Omental fat pad (tissue), 4 donors: ENCODE results near the gene CDC42BPB. TPM values are rescaled to one million over a fixed set of nuclear protein-coding genes. Genes with fewer than 3 reads are reported as not detected.
A peak's percentile ranks its signal among the peaks of the same experiment; 100 is the strongest.

Experiments
- ATAC-seq: fragments of 150-250 bp; one replicate; pipeline ENCODE4 v1.9.1; 2016; ENCODE audit warnings: mild to moderate bottlenecking, moderate library complexity; ENCODE audit not compliant: low FRiP score
- DNase-seq: peaks from one replicate; pipeline ENCODE4 v3.0.0-alpha.2; 2019; ENCODE audit warnings: low spot score
- total RNA-seq, 4 donors: library from RNA; depleted of rRNA; stranded (reverse); fragments of >200 nt; gene quantifications; one replicate each; pipeline ENCODE4 v1.1.0, GENCODE V29; 2016
- TF ChIP-seq, protein P1 (sequence below), 3 donors: fragments of 450-650 bp; IDR thresholded peaks; one replicate each; pipeline ENCODE4 v1.5.1; 2016 to 2017; ENCODE audit warnings: antibody characterized with exemption in 3 of 3, mild to moderate bottlenecking in 3 of 3, moderate library complexity in 2 of 3

Gene CDC42BPB
- total RNA-seq, 4 donors from 2014 or later: 63.7 to 131 (median 113) TPM

GRCh38 chr14:103020271-103021170 is 36.8 kb downstream of the CDC42BPB start:
- TF ChIP-seq, protein P1, sequence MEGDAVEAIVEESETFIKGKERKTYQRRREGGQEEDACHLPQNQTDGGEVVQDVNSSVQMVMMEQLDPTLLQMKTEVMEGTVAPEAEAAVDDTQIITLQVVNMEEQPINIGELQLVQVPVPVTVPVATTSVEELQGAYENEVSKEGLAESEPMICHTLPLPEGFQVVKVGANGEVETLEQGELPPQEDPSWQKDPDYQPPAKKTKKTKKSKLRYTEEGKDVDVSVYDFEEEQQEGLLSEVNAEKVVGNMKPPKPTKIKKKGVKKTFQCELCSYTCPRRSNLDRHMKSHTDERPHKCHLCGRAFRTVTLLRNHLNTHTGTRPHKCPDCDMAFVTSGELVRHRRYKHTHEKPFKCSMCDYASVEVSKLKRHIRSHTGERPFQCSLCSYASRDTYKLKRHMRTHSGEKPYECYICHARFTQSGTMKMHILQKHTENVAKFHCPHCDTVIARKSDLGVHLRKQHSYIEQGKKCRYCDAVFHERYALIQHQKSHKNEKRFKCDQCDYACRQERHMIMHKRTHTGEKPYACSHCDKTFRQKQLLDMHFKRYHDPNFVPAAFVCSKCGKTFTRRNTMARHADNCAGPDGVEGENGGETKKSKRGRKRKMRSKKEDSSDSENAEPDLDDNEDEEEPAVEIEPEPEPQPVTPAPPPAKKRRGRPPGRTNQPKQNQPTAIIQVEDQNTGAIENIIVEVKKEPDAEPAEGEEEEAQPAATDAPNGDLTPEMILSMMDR (IDR thresholded peaks at IDR 0.05): no peak
- DNase-seq (no peak), ATAC-seq (no peak)

GRCh38 chr14:103019826-103020225 is 37.5 kb downstream of the CDC42BPB start:
- DNase-seq (no peak), ATAC-seq (peak; percentile 61)
- TF ChIP-seq, protein P1 (IDR thresholded peaks at IDR 0.05): no peak

DNA sequence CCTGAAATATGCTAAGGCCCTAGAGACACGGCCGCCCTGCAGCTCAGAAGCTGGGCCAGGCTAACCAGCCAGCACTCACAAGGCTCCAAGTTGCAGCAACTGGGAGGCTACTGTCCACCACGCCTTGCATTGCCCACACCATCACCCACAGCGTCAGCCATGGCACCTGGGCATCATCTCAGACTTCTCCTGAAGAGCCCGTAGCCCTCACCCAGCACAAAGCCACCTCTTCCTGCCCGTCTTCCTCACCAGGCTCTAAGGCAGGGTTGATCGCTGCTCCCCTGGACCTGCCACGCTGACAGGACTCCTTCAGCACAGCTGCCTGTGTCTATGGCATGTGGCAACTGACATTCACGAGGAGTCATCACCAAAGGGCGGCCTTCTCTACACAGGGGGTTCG is 38.1 kb downstream of the CDC42BPB start:
- DNase-seq (no peak), ATAC-seq (no peak)
- TF ChIP-seq, protein P1 (IDR thresholded peaks at IDR 0.05): no peak

GRCh38 chr14:103016594-103016993 is 40.8 kb downstream of the CDC42BPB start:
- DNase-seq (no peak), ATAC-seq (no peak)
- TF ChIP-seq, protein P1 (IDR thresholded peaks at IDR 0.05): no peak

- ATAC-seq: no peak
- no peak for DNase-seq
Observed at GRCh38 chr14:103016071-103016470, 41.3 kb downstream of the CDC42BPB start.

DNA sequence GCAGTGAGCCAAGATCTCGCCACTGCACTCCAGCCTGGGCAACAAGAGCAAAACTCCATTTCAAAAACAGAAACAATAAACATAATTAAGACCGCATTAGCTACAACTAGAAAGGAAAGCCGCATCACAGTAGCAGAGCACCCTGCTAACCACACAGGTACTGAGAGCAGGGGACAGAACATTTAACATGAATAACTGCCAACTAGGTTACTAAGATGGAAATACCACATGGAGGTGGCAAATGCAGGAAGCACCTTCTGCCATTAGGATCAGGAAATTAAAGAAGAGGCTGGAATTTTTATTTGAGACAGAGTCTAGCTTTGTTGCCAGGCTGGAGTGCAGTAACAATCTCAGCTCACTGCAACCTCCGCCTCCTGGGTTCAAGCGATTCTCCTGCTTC is 41.9 kb downstream of the CDC42BPB start:
- ATAC-seq: no peak
- TF ChIP-seq, protein P1 (IDR thresholded peaks at IDR 0.05): no peak
- DNase-seq: no peak

More at GRCh38 chr14:103016071-103016470, 41.3 kb downstream of the CDC42BPB start:
- TF ChIP-seq, protein P1 (IDR thresholded peaks at IDR 0.05): no peak
